ENCODE measurements around the gene ADIPOR2.

- no peak for TF ChIP-seq CTCF (IDR thresholded peaks at IDR 0.05; ENCODE audit: low read depth, low read length, missing input control)
- no peak for TF ChIP-seq MAX (IDR thresholded peaks at IDR 0.05)
Observed at GRCh38 chr12:1809591-1810190, 118.8 kb downstream of the ADIPOR2 start.
